Measurements from ENCODE around the gene SIGLEC11. TPM values are rescaled to one million over a fixed set of nuclear protein-coding genes. Genes with fewer than 3 reads are reported as not detected.
"Not testable (repeated sequence)": the region's sequence is repeated elsewhere in the genome, so short reads cannot be mapped to it uniquely, and the experiment has no call there.

Gene SIGLEC11
- total RNA-seq, 1 donor from 2014 or later, result not detected

- H3K4me3 ChIP-seq (ENCODE audit: low read depth, low read length), result no peak overlapping the region
- no peak for DNase-seq (ENCODE audit: low read depth)
- TF ChIP-seq CTCF (conservative IDR thresholded peaks at IDR 0.05; ENCODE audit: low read depth, low read length), result no peak
Measured at GRCh38 chr19:49925486-49925885, 35.5 kb downstream of the SIGLEC11 start.

GRCh38 chr19:49924881-49925210, 36.1 kb downstream of the SIGLEC11 start:
- not testable (repeated sequence) for DNase-seq (ENCODE audit: low read depth); H3K4me3 ChIP-seq (ENCODE audit: low read depth, low read length)

- no peak for DNase-seq (ENCODE audit: low read depth)
- TF ChIP-seq CTCF (conservative IDR thresholded peaks at IDR 0.05; ENCODE audit: low read depth, low read length), result no peak
- no peak overlapping the region for H3K4me3 ChIP-seq (ENCODE audit: low read depth, low read length)
Measured at GRCh38 chr19:49924004-49924880, 36.7 kb downstream of the SIGLEC11 start.

- TF ChIP-seq CTCF (conservative IDR thresholded peaks at IDR 0.05; ENCODE audit: low read depth, low read length), result no peak
- no peak overlapping the region for H3K4me3 ChIP-seq (ENCODE audit: low read depth, low read length)
- no peak for DNase-seq (ENCODE audit: low read depth)
Measured at GRCh38 chr19:49923055-49924003, 37.6 kb downstream of the SIGLEC11 start.

GRCh38 chr19:49921871-49922795, 38.8 kb downstream of the SIGLEC11 start:
- TF ChIP-seq CTCF (conservative IDR thresholded peaks at IDR 0.05; ENCODE audit: low read depth, low read length), result no peak
- DNase-seq (ENCODE audit: low read depth), result no peak
- no peak overlapping the region for H3K4me3 ChIP-seq (ENCODE audit: low read depth, low read length)

GRCh38 chr19:49920624-49921363, 40.2 kb downstream of the SIGLEC11 start:
- TF ChIP-seq CTCF (conservative IDR thresholded peaks at IDR 0.05; ENCODE audit: low read depth, low read length), result no peak

More at GRCh38 chr19:49920624-49921363, 40.2 kb downstream of the SIGLEC11 start:
- no peak for DNase-seq (ENCODE audit: low read depth)
- H3K4me3 ChIP-seq (ENCODE audit: low read depth, low read length), result no peak overlapping the region
